GM12873 (cell line): Measurements from ENCODE around the gene COL19A1.

Source experiments
- CTCF ChIP-seq: IDR thresholded peaks from 2 replicates; pipeline ENCODE4 v1.5.1; 2012; ENCODE audit warnings: low read depth, mild to moderate bottlenecking, moderate library complexity, low read length, control low read depth; ENCODE audit not compliant: insufficient read depth; ENCODE audit errors: missing control alignments

The COL19A1 gene

GRCh38 chr6:70180901-70181599 lies 314.7 kb downstream of the COL19A1 start:
- TF ChIP-seq CTCF: no peak

GRCh38 chr6:70183538-70183937 lies 317.2 kb downstream of the COL19A1 start:
- TF ChIP-seq CTCF: no peak

GRCh38 chr6:70184723-70185122 lies 318.4 kb downstream of the COL19A1 start:
- no peak for TF ChIP-seq CTCF

- TF ChIP-seq CTCF: no peak
Observed at GRCh38 chr6:70186461-70186860, 320.1 kb downstream of the COL19A1 start.

- no peak for TF ChIP-seq CTCF
Observed at GRCh38 chr6:70188202-70188601, 321.8 kb downstream of the COL19A1 start.

- no peak for TF ChIP-seq CTCF
Observed at GRCh38 chr6:70194421-70194820, 328.1 kb downstream of the COL19A1 start.

GRCh38 chr6:70196531-70196930 lies 330.2 kb downstream of the COL19A1 start:
- TF ChIP-seq CTCF: no peak

GRCh38 chr6:70198785-70199184 lies 332.4 kb downstream of the COL19A1 start:
- no peak for TF ChIP-seq CTCF
